HG02884 (cell line): Measurements from ENCODE around the gene ANKMY1.

Experiments
- ATAC-seq: cut with Tn5 transposase; IDR thresholded peaks from one replicate; pipeline ENCODE4 v1.9.1; 2021; ENCODE audit warnings: mild to moderate bottlenecking, moderate library complexity; ENCODE audit not compliant: unreplicated experiment

ANKMY1 gene

GRCh38 chr2:240451791-240452461 lies 105.9 kb downstream of the ANKMY1 start:
- no peak for ATAC-seq

- no peak for ATAC-seq
Measured at GRCh38 chr2:240451108-240451611, 106.6 kb downstream of the ANKMY1 start.

GRCh38 chr2:240450532-240451107 lies 107.2 kb downstream of the ANKMY1 start:
- no peak for ATAC-seq

GRCh38 chr2:240449764-240450531 lies 107.8 kb downstream of the ANKMY1 start:
- ATAC-seq, result no peak

GRCh38 chr2:240448387-240449274 lies 109.2 kb downstream of the ANKMY1 start:
- ATAC-seq, result no peak

- ATAC-seq, result no peak
Measured at GRCh38 chr2:240447934-240448333, 109.9 kb downstream of the ANKMY1 start.

- ATAC-seq, result no peak
Measured at GRCh38 chr2:240447331-240447730, 110.5 kb downstream of the ANKMY1 start.

- ATAC-seq, result no peak
Measured at GRCh38 chr2:240446664-240447175, 111.1 kb downstream of the ANKMY1 start.

- ATAC-seq, result no peak
Measured at GRCh38 chr2:240445961-240446663, 111.7 kb downstream of the ANKMY1 start.

- no peak for ATAC-seq
Measured at GRCh38 chr2:240444464-240444863, 113.3 kb downstream of the ANKMY1 start.

- ATAC-seq, result no peak
Measured at GRCh38 chr2:240443891-240444301, 113.9 kb downstream of the ANKMY1 start.

GRCh38 chr2:240442891-240443715 lies 114.7 kb downstream of the ANKMY1 start:
- ATAC-seq, result no peak

GRCh38 chr2:240441993-240442411 lies 115.8 kb downstream of the ANKMY1 start:
- ATAC-seq, result no peak

- ATAC-seq, result no peak
Measured at GRCh38 chr2:240441326-240441992, 116.3 kb downstream of the ANKMY1 start.

GRCh38 chr2:240440704-240441320 lies 117.0 kb downstream of the ANKMY1 start:
- no peak for ATAC-seq

- ATAC-seq, result no peak
Measured at GRCh38 chr2:240440251-240440650, 117.5 kb downstream of the ANKMY1 start.

GRCh38 chr2:240439698-240440151 lies 118.1 kb downstream of the ANKMY1 start:
- no peak for ATAC-seq
